Measurements from ENCODE around the gene MRPL11.
A peak's percentile ranks its signal among the peaks of the same experiment; 100 is the strongest.

MRPL11 gene

DNA sequence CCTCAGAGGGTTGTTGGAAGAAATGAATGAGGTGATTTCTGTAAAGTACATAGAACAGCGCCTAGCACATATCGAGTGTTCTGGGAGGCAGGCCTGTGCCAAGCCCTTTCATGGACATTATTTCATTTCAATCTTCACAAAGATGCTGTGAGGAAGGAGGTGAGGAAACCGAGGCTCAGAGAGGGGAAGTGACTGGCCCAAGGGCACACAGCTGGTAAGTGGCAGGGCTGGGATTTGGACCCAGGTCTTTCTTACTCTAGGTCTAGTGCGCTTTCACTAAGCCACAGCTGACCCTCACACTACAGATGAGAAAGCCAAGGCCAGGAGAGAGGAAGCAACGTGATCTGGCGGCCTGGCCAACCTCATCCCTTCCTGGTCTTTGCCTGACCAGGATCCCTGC lies 30.0 kb upstream of the MRPL11 start:
- Histone ChIP-seq H3K4me1 (ENCODE audit: low read length) (peaks cover 6% of the 10 kb centered on the region; the same call in 1 of the 2 replicates), H4K20me1 (ENCODE audit: insufficient read depth, low read length) (no peaks in the 10 kb centered on the region), H3K27me3 (replicated peaks; ENCODE audit: insufficient read depth, low read length) (no peaks in the 10 kb centered on the region), H3K4me2 (ENCODE audit: low read depth, low read length) (no peak overlapping the region), H3K27ac (ENCODE audit: low read length) (no peak overlapping the region), H3K9me3 (replicated peaks; ENCODE audit: insufficient read depth, low read length) (no peaks in the 10 kb centered on the region), H3K9me2 (replicated peaks; ENCODE audit: insufficient read depth, low read length) (no peaks in the 10 kb centered on the region), H2AFZ (ENCODE audit: low read length) (no peak overlapping the region), H3K36me3 (replicated peaks; ENCODE audit: insufficient read depth, low read length) (no peaks in the 10 kb centered on the region), H3K9ac (ENCODE audit: low read length) (no peak overlapping the region), H3F3A (ENCODE audit: insufficient read depth, low read length) (no peaks in the 10 kb centered on the region), H3K79me2 (ENCODE audit: low read length) (peaks cover 5% of the 10 kb centered on the region; the same call in 1 of the 2 replicates), H3K4me3 (ENCODE audit: low read length) (no peak overlapping the region)
- TF ChIP-seq, protein P1, sequence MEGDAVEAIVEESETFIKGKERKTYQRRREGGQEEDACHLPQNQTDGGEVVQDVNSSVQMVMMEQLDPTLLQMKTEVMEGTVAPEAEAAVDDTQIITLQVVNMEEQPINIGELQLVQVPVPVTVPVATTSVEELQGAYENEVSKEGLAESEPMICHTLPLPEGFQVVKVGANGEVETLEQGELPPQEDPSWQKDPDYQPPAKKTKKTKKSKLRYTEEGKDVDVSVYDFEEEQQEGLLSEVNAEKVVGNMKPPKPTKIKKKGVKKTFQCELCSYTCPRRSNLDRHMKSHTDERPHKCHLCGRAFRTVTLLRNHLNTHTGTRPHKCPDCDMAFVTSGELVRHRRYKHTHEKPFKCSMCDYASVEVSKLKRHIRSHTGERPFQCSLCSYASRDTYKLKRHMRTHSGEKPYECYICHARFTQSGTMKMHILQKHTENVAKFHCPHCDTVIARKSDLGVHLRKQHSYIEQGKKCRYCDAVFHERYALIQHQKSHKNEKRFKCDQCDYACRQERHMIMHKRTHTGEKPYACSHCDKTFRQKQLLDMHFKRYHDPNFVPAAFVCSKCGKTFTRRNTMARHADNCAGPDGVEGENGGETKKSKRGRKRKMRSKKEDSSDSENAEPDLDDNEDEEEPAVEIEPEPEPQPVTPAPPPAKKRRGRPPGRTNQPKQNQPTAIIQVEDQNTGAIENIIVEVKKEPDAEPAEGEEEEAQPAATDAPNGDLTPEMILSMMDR (IDR thresholded peaks at IDR 0.05; ENCODE audit: low read length) = no peak
- no peak for TF ChIP-seq EZH2 (optimal IDR thresholded peaks at IDR 0.05; ENCODE audit: low read depth, low read length)
- TF ChIP-seq EZH2phosphoT487 (IDR thresholded peaks at IDR 0.05; ENCODE audit: low read length) = no peak
- DNase-seq = no peak

DNA sequence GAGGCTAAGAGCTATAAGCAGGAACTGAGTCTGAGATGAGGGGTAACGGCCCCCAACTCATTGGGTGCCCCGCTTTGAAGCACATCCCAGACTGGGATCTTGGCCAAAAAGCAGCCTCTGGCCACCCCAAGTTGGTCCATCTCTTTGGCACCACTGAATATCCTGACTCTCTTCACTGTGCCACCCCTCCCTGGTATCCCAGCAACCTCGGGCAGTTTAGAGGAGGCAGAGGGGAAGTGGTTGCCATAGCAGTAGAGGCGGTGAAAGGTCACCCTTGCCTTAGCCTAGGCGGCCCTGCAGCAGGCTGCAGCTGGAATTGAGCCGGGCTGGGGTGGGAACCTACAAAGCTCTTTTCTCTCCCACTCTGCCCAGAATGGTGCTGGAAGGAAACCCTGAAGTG lies 29.1 kb upstream of the MRPL11 start:
- H2AFZ ChIP-seq (ENCODE audit: low read length) = peak overlapping the region; percentile 78; the same call in 1 of the 2 replicates
- H3K4me1 ChIP-seq (ENCODE audit: low read length) = peaks cover 6% of the 10 kb centered on the region; the same call in 1 of the 2 replicates
- no peak overlapping the region for H3K27ac ChIP-seq (ENCODE audit: low read length)
- H3K79me2 ChIP-seq (ENCODE audit: low read length) = peaks cover 5% of the 10 kb centered on the region; the same call in 1 of the 2 replicates
- no peak for DNase-seq
- H4K20me1 ChIP-seq (ENCODE audit: insufficient read depth, low read length) = no peaks in the 10 kb centered on the region
- H3K27me3 ChIP-seq (replicated peaks; ENCODE audit: insufficient read depth, low read length) = no peaks in the 10 kb centered on the region
- H3K9ac ChIP-seq (ENCODE audit: low read length) = peak overlapping the region; percentile 70; the same call in 1 of the 2 replicates
- H3K4me2 ChIP-seq (ENCODE audit: low read depth, low read length) = peak overlapping the region; percentile 99; the same call in 1 of the 2 replicates
- H3F3A ChIP-seq (ENCODE audit: insufficient read depth, low read length) = no peaks in the 10 kb centered on the region
- no peaks in the 10 kb centered on the region for H3K36me3 ChIP-seq (replicated peaks; ENCODE audit: insufficient read depth, low read length)
- TF ChIP-seq, protein P1 (IDR thresholded peaks at IDR 0.05; ENCODE audit: low read length) = no peak
- no peak for TF ChIP-seq EZH2phosphoT487 (IDR thresholded peaks at IDR 0.05; ENCODE audit: low read length)
- no peak for TF ChIP-seq EZH2 (optimal IDR thresholded peaks at IDR 0.05; ENCODE audit: low read depth, low read length)
- no peaks in the 10 kb centered on the region for H3K9me2 ChIP-seq (replicated peaks; ENCODE audit: insufficient read depth, low read length)
- peak overlapping the region; percentile 92 for H3K4me3 ChIP-seq (ENCODE audit: low read length)
- H3K9me3 ChIP-seq (replicated peaks; ENCODE audit: insufficient read depth, low read length) = no peaks in the 10 kb centered on the region

DNA sequence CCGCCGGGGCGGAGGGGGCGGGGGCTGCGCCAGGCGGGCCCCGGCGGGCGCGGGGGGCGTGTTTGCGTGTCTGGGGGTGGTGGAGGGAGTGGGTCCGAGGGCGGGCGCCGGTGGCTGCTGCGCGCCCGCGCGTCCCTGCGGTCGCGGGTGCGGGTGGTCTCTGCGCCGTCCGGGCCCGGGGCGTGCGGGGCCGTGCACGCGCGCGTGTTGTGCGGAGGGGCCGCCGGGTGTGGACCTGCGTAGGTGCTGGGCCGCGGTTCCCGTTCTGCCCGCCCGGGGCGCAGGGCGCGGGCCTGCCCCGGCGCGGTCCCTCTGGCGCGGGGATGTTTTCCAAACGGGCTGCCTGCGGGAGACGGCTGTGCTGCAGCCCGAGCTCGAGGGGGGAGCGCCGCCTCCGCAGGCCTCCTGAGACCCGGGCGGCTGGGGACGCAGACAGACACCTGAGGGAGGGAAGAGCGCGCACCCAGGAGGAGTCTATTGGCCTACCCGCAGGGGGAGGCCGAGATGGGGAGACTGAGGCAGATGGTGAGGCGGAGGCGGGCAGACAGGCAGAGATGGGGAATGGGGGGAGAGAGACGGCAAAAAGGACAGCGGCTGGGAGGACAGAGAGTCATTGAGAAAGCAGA lies 28.5 kb upstream of the MRPL11 start:
- peak; percentile 29 for DNase-seq
- Histone ChIP-seq H3K4me3 (ENCODE audit: low read length) (peak overlapping the region; percentile 92), H3K4me1 (ENCODE audit: low read length) (peaks cover 6% of the 10 kb centered on the region; the same call in 1 of the 2 replicates), H3K27me3 (replicated peaks; ENCODE audit: insufficient read depth, low read length) (no peaks in the 10 kb centered on the region), H3K9ac (ENCODE audit: low read length) (peak overlapping the region; percentile 70; the same call in 1 of the 2 replicates), H3K9me3 (replicated peaks; ENCODE audit: insufficient read depth, low read length) (no peaks in the 10 kb centered on the region), H3K27ac (ENCODE audit: low read length) (no peak overlapping the region), H3F3A (ENCODE audit: insufficient read depth, low read length) (no peaks in the 10 kb centered on the region), H3K36me3 (replicated peaks; ENCODE audit: insufficient read depth, low read length) (no peaks in the 10 kb centered on the region), H3K9me2 (replicated peaks; ENCODE audit: insufficient read depth, low read length) (no peaks in the 10 kb centered on the region), H2AFZ (ENCODE audit: low read length) (peak overlapping the region; percentile 78), H3K4me2 (ENCODE audit: low read depth, low read length) (peak overlapping the region; percentile 99), H4K20me1 (ENCODE audit: insufficient read depth, low read length) (no peaks in the 10 kb centered on the region), H3K79me2 (ENCODE audit: low read length) (peaks cover 5% of the 10 kb centered on the region; the same call in 1 of the 2 replicates)
- TF ChIP-seq, protein P1 (IDR thresholded peaks at IDR 0.05; ENCODE audit: low read length) = peak; percentile 25; the same call in 1 of the 2 replicates
- TF ChIP-seq EZH2 (optimal IDR thresholded peaks at IDR 0.05; ENCODE audit: low read depth, low read length) = no peak
- TF ChIP-seq EZH2phosphoT487 (IDR thresholded peaks at IDR 0.05; ENCODE audit: low read length) = no peak
